Activated CD4-positive, alpha-beta T cell treated with anti-CD3 and anti-CD28 coated beads for 48 hours (primary cell): ENCODE results near the gene LRRC70.
"Not testable (repeated sequence)": the region's sequence is repeated elsewhere in the genome, so short reads cannot be mapped to it uniquely, and the experiment has no call there.

Experiments
- DNase-seq: peaks from one replicate; pipeline ENCODE4 v3.0.0-alpha.2; 2020

LRRC70 gene

DNA sequence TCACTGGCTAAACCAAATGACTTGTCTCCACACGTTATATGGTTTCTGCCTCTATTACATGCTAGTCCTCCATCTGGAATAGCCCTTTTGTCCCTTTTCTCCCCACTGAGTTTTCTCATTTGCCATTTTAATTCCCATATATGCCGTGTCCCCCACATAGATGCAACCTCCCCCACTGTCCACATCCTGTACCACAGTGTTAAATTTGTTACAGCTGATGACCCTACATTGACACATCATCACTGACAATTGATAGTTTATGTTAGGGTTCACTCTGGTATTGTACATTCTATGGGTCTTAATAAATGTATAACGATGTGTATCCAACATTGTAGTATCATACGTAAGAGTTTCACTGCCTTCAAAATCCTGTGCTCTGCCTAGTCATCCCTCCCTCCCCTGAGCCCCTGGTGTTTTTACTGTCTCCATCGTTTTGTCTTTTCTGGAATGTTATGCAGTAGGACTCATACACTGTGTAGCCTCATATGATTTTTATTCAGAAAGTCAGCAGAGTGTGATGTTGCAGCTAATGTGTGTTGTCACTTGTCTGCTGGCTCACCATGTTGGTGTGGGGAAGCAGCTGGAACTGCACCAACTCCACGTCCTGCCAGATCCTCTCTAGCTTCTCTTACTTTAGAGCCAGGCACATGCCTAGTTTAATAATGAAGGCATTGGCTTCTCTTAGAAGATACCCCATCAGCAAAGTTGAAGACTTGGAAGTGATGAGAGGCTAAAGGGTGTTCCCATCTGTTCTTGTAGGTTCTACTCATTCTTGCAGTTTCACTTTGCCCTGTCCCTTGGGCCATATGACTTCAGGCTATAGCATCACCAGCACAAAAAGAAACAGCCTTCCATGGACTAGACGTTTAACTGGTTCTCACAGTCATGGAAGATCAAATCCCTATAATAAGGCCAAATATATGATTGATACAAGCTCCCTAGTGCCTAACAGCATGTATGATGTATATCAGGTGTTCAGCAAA lies 30.2 kb downstream of the LRRC70 start:
- DNase-seq = no peak

DNA sequence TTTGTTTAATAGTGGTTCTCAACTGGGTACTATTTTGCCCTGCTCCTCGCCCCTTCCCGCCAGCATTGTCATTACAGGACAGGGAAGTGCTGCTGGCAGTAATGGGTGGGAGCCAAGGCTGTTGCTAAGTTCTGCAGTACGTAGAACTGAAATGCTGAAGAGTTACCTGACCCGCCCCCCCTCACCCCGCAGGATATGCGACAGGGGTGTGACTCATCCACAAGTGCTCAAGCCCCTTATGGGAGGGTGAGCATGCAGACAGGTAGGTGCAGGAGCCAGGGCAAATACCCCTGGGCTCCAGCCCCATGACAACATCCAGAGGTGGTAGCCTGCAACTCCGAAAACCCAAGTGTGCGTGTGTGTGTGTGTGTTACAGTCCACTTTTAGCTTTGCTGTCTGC lies 35.7 kb downstream of the LRRC70 start:
- DNase-seq = no peak

DNA sequence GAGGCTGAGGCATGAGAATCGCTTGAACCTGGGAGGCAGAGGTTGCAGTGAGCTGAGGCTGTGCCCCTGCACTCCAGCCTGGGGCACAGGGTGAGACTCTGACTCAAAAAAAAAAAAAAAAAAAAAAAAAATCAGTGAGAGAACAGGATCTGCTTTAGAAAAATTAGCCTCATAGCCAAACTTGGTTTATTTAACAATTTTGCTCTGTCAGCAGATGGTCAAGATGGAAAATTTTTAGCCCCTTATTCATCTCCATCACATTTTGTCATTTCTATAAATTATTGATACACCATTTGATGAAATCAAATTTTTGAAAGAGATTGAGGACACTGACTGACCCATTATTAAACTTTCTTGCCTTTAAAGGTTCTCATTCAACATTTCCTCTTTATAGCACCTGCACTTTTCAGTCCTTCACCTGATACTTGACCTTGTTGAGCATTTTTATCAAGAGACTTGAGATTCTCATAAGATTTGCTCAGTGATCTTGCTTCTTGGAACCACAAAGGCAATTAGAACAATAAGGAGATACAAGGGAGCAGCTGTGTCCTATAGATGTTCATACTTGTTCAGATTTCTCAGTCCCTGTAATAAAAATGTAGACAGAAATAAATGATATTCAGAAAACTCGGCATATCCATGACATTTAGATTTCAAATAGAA lies 38.1 kb downstream of the LRRC70 start:
- no peak for DNase-seq

DNA sequence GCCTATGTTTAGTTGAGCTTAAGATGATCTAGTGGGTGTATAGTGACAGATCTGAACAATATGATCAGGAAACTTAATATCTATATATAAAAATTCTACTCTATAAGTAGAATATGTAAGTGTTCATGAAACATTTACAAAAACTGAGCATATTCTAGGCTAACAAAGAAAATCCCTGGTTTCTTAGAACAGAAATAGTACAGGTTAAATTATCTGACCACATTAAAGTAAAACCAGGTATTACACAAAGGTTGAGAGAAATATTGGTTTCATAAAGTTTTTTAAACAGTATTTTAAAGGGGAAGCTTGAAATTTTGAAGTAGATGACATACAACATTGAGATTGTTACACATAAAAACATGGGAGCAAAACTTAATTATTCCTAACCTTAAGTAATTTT lies 39.3 kb downstream of the LRRC70 start:
- DNase-seq = no peak

DNA sequence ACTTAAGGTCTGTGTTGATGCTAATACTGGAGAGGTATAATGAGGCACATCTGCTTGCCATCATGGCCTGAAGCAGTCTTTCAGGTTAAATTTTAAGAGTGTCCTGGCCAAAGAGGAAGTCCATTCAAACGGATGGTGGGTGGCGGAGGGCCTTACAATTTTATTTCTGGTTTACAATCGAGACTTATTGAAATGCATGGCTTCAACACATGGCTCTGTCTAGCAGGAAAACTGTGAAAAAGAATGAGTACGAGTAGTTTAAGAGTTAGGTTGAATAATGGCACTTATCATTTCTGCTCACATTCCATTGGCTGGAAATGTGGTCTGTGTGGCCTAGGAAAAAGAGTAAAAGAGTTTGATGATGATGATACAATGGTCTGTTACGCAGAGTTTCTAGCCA lies 42.1 kb downstream of the LRRC70 start:
- DNase-seq = no peak

DNA sequence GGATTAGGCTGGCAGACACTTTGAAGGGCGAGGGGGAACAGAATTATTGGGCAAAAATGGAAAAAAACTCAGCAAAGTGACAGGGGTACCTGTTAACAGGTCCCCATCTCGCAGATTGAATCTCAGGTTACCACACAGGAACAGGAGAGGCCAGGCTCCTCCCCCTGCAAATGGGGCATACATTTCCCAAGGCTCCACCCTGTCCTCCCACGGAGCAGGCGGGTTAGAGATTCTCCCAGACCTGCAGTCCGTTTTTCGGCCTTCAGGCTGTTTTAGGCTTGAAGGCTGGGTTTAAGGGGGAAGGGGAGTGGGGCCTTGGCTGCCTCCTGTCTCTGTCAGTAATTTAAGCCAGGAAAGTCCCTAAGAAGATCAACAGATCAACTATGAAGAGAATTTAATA lies 42.7 kb downstream of the LRRC70 start:
- no peak for DNase-seq

DNA sequence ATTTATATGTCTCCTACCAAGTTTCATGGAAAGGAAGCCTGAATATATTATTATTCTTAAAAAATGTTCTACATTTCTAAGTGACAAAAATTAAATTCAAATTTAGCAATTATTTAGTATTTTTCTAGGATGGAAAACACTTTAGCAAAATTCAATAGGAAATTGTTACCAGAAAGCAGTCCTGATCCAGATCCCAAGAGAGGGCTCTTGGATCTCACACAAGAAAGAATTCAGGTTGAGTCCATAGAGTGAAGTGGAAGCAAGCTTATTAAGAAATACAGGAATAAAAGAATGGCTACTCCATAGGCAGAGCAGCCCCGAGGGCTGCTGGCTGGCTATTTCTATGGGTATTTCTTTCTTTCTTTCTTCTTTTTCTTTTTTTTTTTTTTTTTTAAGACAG lies 44.7 kb downstream of the LRRC70 start:
- DNase-seq = no peak

DNA sequence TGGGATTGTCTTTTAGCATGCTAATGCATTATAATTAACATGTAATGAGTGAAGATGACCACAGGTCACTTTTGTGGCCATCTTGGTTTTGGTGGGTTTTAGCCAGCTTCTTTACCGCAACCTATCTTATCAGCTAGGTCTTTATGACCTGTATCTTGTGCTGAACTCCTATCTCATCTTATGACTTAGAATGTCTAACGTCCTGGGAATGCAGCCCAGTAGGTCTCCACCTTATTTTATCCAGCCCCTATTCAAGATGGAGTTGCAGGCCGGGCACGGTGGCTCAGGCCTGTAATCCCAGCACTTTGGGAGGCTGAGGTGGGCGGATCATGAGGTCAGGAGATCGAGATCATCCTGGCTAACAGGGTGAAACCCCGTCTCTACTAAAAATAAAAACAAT lies 45.8 kb downstream of the LRRC70 start:
- not testable (repeated sequence) for DNase-seq

DNA sequence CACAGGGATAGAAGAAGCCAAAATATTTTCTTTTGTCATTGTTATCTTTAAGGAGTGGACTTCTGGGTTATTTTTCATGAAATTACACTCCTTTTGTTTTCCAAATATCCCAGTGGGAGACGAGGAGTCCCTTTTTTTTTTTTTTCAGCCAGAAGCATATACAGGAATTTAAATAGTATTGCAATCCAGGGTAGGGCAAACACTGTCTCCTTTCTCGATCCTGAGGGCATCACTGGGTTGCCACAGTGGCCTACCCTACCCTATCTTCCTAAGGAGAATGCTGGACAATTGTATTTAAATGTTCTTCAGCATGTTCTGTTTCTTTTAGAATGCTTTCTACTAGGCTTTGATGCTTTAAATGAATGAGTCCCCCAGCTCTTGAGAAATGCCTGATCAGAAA lies 47.9 kb downstream of the LRRC70 start:
- DNase-seq = no peak

DNA sequence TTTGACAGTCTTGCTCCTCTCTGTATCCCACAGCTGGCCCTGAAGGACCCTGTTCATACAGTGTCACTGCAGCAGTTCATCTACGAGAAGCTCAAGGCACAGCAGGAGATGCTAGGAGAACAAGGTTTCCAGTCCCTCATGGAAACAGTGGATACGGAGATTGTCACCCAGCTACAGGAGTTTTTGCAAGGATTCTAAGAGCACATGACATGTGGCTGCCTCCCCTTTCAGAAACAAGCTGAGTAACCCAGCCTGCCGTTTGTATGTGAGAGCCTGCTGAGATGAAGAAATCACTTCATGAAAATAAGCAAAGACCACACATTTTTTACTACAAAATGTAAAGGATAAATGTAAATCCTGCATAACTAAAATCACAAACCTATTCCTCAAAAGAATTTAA lies 48.5 kb downstream of the LRRC70 start:
- no peak for DNase-seq

DNA sequence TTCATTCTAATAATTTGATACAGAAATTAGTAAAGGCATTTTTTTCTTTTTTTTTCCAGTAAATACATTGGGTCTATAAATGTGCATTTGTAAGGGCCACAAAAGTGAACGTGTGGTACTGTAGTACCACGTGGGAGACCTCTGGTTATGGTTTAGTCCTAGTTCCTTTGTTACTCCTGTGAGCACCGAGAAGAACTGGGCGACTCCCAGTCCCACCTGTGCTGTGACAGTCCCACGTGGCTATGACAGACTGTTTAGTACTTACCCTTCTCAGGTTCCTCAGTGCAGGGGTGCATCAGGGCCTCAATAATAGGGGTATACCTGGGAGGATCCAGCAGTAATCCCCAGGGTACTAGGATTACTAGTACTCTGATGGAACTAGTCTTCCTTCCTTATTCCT lies 49.3 kb downstream of the LRRC70 start:
- DNase-seq = no peak
